Measurements from ENCODE around the gene SAMM50. TPM values are rescaled to one million over a fixed set of nuclear protein-coding genes. Genes with fewer than 3 reads are reported as not detected.
"Not testable (repeated sequence)": the region's sequence is repeated elsewhere in the genome, so short reads cannot be mapped to it uniquely, and the experiment has no call there.

Gene SAMM50
- total RNA-seq, 1 donor, result 37.6 TPM

GRCh38 chr22:44003405-44004103, 48.3 kb downstream of the SAMM50 start:
- no peak for DNase-seq (ENCODE audit: low read depth)
- TF ChIP-seq, protein P1, sequence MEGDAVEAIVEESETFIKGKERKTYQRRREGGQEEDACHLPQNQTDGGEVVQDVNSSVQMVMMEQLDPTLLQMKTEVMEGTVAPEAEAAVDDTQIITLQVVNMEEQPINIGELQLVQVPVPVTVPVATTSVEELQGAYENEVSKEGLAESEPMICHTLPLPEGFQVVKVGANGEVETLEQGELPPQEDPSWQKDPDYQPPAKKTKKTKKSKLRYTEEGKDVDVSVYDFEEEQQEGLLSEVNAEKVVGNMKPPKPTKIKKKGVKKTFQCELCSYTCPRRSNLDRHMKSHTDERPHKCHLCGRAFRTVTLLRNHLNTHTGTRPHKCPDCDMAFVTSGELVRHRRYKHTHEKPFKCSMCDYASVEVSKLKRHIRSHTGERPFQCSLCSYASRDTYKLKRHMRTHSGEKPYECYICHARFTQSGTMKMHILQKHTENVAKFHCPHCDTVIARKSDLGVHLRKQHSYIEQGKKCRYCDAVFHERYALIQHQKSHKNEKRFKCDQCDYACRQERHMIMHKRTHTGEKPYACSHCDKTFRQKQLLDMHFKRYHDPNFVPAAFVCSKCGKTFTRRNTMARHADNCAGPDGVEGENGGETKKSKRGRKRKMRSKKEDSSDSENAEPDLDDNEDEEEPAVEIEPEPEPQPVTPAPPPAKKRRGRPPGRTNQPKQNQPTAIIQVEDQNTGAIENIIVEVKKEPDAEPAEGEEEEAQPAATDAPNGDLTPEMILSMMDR (IDR thresholded peaks at IDR 0.05; ENCODE audit: insufficient read depth, low read depth, low read length), result no peak
- no peak overlapping the region for H3K4me3 ChIP-seq (ENCODE audit: low read depth, low read length)

DNA sequence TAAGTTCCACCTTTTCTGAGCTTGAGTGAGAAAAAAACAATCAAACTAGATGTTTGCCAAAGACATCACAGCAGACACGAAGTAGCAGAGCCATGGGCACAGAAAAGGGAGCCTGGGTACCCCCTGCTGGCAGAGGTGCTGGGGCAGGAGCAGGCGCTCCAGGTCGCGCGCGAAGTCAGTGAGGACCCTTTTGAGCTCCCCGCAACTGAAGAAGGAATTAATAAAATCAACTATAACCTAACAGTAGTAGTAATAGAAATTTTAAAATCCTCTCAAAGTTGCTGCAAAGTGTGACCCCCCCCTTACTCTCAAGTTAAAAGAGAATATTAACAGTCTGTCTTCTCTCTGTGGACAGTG, 48.8 kb downstream of the SAMM50 start:
- DNase-seq (ENCODE audit: low read depth), result no peak
- no peak overlapping the region for H3K4me3 ChIP-seq (ENCODE audit: low read depth, low read length)
- TF ChIP-seq, protein P1 (IDR thresholded peaks at IDR 0.05; ENCODE audit: insufficient read depth, low read depth, low read length), result no peak

DNA sequence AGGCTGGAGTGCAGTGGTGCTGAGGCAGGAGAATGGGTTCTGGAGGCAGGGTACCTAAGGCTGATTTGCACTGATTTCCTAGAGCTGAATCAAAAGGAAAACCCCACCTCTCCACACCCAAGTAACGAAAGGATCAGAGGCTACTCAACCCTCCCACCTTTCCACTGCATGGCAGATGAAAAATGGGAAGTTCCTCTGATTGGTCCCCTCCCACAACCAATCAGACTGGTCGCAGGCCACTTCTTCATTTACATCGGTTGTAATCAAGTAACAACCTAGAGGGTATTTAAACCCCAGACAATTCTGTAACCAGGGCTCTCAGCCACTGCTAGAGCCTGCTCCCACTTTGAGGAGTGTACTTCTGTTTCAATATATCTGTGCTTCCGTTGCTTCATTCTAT, 50.3 kb downstream of the SAMM50 start:
- TF ChIP-seq, protein P1 (IDR thresholded peaks at IDR 0.05; ENCODE audit: insufficient read depth, low read depth, low read length), result no peak
- no peak for DNase-seq (ENCODE audit: low read depth)
- no peak overlapping the region for H3K4me3 ChIP-seq (ENCODE audit: low read depth, low read length)

- TF ChIP-seq, protein P1 (IDR thresholded peaks at IDR 0.05; ENCODE audit: insufficient read depth, low read depth, low read length), result no peak
- no peak overlapping the region for H3K4me3 ChIP-seq (ENCODE audit: low read depth, low read length)
- DNase-seq (ENCODE audit: low read depth), result no peak
Observed at GRCh38 chr22:44012162-44012561, 56.9 kb downstream of the SAMM50 start.

GRCh38 chr22:44012591-44012990, 57.3 kb downstream of the SAMM50 start:
- TF ChIP-seq, protein P1 (IDR thresholded peaks at IDR 0.05; ENCODE audit: insufficient read depth, low read depth, low read length), result no peak
- H3K4me3 ChIP-seq (ENCODE audit: low read depth, low read length), result no peak overlapping the region
- DNase-seq (ENCODE audit: low read depth), result no peak

DNA sequence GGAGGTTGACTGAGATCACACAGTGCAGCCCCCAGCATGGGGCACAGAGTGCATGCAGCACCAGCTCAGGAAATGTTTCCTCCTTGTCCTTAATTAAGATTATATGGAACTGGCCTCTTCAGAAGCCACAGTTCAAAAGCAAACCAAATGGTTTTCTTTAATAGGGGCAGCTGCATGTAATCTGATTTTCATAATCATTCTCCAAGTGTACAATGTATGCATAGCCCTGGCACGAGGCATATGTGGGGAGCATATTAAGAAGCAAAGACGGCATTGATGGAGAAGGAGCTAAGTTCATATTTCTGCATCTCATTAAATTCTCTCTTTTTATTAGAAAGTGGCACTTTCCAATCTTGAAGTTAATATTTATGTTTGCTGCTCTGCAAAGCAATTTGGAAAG, 59.0 kb downstream of the SAMM50 start:
- TF ChIP-seq, protein P1 (IDR thresholded peaks at IDR 0.05; ENCODE audit: insufficient read depth, low read depth, low read length), result no peak
- no peak overlapping the region for H3K4me3 ChIP-seq (ENCODE audit: low read depth, low read length)
- DNase-seq (ENCODE audit: low read depth), result no peak

DNA sequence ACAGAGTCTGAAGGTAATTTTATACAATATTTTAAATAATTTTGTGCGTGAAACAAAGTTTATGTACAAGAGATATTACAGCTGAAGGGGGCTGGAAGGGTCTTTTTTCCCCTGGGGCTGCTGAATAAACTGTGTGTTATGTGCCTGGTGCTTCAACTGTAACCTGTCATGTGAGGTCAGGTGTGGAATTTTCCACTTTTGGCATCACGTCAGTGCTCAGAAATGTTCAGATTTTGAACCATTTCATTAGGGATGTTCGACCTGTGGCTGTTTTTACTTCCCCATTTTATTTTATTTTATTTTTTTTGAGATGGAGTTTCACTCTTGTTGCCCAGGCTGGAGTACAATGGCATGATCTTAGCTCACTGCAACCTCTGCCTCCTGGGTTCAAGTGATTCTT, 61.3 kb downstream of the SAMM50 start:
- not testable (repeated sequence) for H3K4me3 ChIP-seq (ENCODE audit: low read depth, low read length); DNase-seq (ENCODE audit: low read depth)

All from fibroblast of villous mesenchyme (primary cell).